ENCODE measurements around the gene LMO2.
"Not testable (repeated sequence)": the region's sequence is repeated elsewhere in the genome, so short reads cannot be mapped to it uniquely, and the experiment has no call there.

Gene LMO2

GRCh38 chr11:33891714-33892327 lies at the start of gene LMO2:
Gene LMO2, minus strand, starts transcription at chr11:33892076. Its CDS starts 22,360 bp downstream, at chr11:33869716.
- peaks cover 15% of the 10 kb centered on the region for H3K4me1 ChIP-seq (ENCODE audit: insufficient read depth, low read length)
- H3K36me3 ChIP-seq (ENCODE audit: insufficient read depth, low read length), result no peaks in the 10 kb centered on the region
- H3K9me3 ChIP-seq (ENCODE audit: control insufficient read depth, insufficient read depth, low read length), result no peaks in the 10 kb centered on the region

GRCh38 chr11:33940538-33940815 lies 48.6 kb upstream of the LMO2 start:
- H3K9me3 ChIP-seq (ENCODE audit: control insufficient read depth, insufficient read depth, low read length), result no peaks in the 10 kb centered on the region
- peaks cover 13% of the 10 kb centered on the region; the same call in 1 of the 2 replicates for H3K4me1 ChIP-seq (ENCODE audit: insufficient read depth, low read length)
- no peak overlapping the region for H3K9ac ChIP-seq (ENCODE audit: low read depth, low read length)
- no peaks in the 10 kb centered on the region for H3K36me3 ChIP-seq (ENCODE audit: insufficient read depth, low read length)

More at GRCh38 chr11:33891714-33892327, at the start of gene LMO2:
- H3K9ac ChIP-seq (ENCODE audit: low read depth, low read length), result no peak within 1 kb of the TSS

GRCh38 chr11:33936725-33937604 lies 45.1 kb upstream of the LMO2 start:
- H3K9ac ChIP-seq (ENCODE audit: low read depth, low read length), result no peak overlapping the region
- H3K4me1 ChIP-seq (ENCODE audit: insufficient read depth, low read length), result peaks cover 6% of the 10 kb centered on the region; the same call in 1 of the 2 replicates
- H3K36me3 ChIP-seq (ENCODE audit: insufficient read depth, low read length), result no peaks in the 10 kb centered on the region
- no peaks in the 10 kb centered on the region for H3K9me3 ChIP-seq (ENCODE audit: control insufficient read depth, insufficient read depth, low read length)

GRCh38 chr11:33935461-33936456 lies 43.9 kb upstream of the LMO2 start:
- Histone ChIP-seq H3K9me3 (ENCODE audit: control insufficient read depth, insufficient read depth, low read length) (no peaks in the 10 kb centered on the region; the same call in 1 of the 2 replicates), H3K9ac (ENCODE audit: low read depth, low read length) (no peak overlapping the region), H3K4me1 (ENCODE audit: insufficient read depth, low read length) (no peaks in the 10 kb centered on the region), H3K36me3 (ENCODE audit: insufficient read depth, low read length) (no peaks in the 10 kb centered on the region)

GRCh38 chr11:33935005-33935404 lies 43.1 kb upstream of the LMO2 start:
- no peaks in the 10 kb centered on the region; the same call in 1 of the 2 replicates for H3K9me3 ChIP-seq (ENCODE audit: control insufficient read depth, insufficient read depth, low read length)
- H3K9ac ChIP-seq (ENCODE audit: low read depth, low read length), result no peak overlapping the region
- no peaks in the 10 kb centered on the region for H3K4me1 ChIP-seq (ENCODE audit: insufficient read depth, low read length)
- no peaks in the 10 kb centered on the region for H3K36me3 ChIP-seq (ENCODE audit: insufficient read depth, low read length)

DNA sequence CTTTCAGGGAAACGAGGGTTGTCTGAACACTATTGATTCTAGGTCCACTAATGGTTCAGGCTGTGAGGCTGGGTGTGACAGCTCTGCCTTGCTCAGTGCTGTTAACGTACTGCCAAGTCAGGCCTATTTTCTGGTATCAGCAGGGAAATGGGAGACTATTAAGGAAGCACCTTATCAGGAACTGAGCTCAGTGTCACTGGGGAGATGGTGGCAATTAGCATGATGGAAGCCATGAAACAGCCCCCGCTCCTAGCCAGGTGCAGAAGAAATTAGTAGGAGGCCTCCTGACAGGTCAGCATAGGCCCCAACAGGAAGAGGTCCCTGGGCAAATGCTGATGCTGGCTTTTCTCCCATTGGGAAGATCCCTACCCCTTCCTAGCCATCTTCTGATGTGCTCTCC lies 42.6 kb upstream of the LMO2 start:
- Histone ChIP-seq H3K4me1 (ENCODE audit: insufficient read depth, low read length) (no peaks in the 10 kb centered on the region), H3K36me3 (ENCODE audit: insufficient read depth, low read length) (no peaks in the 10 kb centered on the region), H3K9me3 (ENCODE audit: control insufficient read depth, insufficient read depth, low read length) (no peaks in the 10 kb centered on the region; the same call in 1 of the 2 replicates), H3K9ac (ENCODE audit: low read depth, low read length) (no peak overlapping the region)

- no peaks in the 10 kb centered on the region for H3K36me3 ChIP-seq (ENCODE audit: insufficient read depth, low read length)
- no peaks in the 10 kb centered on the region for H3K4me1 ChIP-seq (ENCODE audit: insufficient read depth, low read length)
- H3K9ac ChIP-seq (ENCODE audit: low read depth, low read length), result no peak overlapping the region
- H3K9me3 ChIP-seq (ENCODE audit: control insufficient read depth, insufficient read depth, low read length), result no peaks in the 10 kb centered on the region; the same call in 1 of the 2 replicates
Observed at GRCh38 chr11:33933602-33934001, 41.7 kb upstream of the LMO2 start.

GRCh38 chr11:33932721-33933120 lies 40.8 kb upstream of the LMO2 start:
- H3K4me1 ChIP-seq (ENCODE audit: insufficient read depth, low read length), result no peaks in the 10 kb centered on the region
- H3K36me3 ChIP-seq (ENCODE audit: insufficient read depth, low read length), result no peaks in the 10 kb centered on the region
- no peaks in the 10 kb centered on the region; the same call in 1 of the 2 replicates for H3K9me3 ChIP-seq (ENCODE audit: control insufficient read depth, insufficient read depth, low read length)
- H3K9ac ChIP-seq (ENCODE audit: low read depth, low read length), result no peak overlapping the region

- H3K9ac ChIP-seq (ENCODE audit: low read depth, low read length), result not testable (repeated sequence)
Observed at GRCh38 chr11:33931739-33932366, 40.0 kb upstream of the LMO2 start.

GRCh38 chr11:33931067-33931466 lies 39.2 kb upstream of the LMO2 start:
- H3K9me3 ChIP-seq (ENCODE audit: control insufficient read depth, insufficient read depth, low read length), result no peaks in the 10 kb centered on the region; the same call in 1 of the 2 replicates
- no peaks in the 10 kb centered on the region for H3K4me1 ChIP-seq (ENCODE audit: insufficient read depth, low read length)
- H3K36me3 ChIP-seq (ENCODE audit: insufficient read depth, low read length), result no peaks in the 10 kb centered on the region
- no peak overlapping the region for H3K9ac ChIP-seq (ENCODE audit: low read depth, low read length)

More at GRCh38 chr11:33931739-33932366, 40.0 kb upstream of the LMO2 start:
- H3K4me1 ChIP-seq (ENCODE audit: insufficient read depth, low read length); H3K36me3 ChIP-seq (ENCODE audit: insufficient read depth, low read length); H3K9me3 ChIP-seq (ENCODE audit: control insufficient read depth, insufficient read depth, low read length): not testable (repeated sequence)

GRCh38 chr11:33930317-33931021 lies 38.6 kb upstream of the LMO2 start:
- no peaks in the 10 kb centered on the region for H3K36me3 ChIP-seq (ENCODE audit: insufficient read depth, low read length)
- H3K9me3 ChIP-seq (ENCODE audit: control insufficient read depth, insufficient read depth, low read length), result no peaks in the 10 kb centered on the region; the same call in 1 of the 2 replicates
- no peaks in the 10 kb centered on the region for H3K4me1 ChIP-seq (ENCODE audit: insufficient read depth, low read length)
- no peak overlapping the region for H3K9ac ChIP-seq (ENCODE audit: low read depth, low read length)

- Histone ChIP-seq H3K4me1 (ENCODE audit: insufficient read depth, low read length) (no peaks in the 10 kb centered on the region), H3K9ac (ENCODE audit: low read depth, low read length) (no peak overlapping the region)
Observed at GRCh38 chr11:33928564-33928963, 36.7 kb upstream of the LMO2 start.

More at GRCh38 chr11:33928564-33928963, 36.7 kb upstream of the LMO2 start:
- Histone ChIP-seq H3K9me3 (ENCODE audit: control insufficient read depth, insufficient read depth, low read length) (no peaks in the 10 kb centered on the region; the same call in 1 of the 2 replicates), H3K36me3 (ENCODE audit: insufficient read depth, low read length) (no peaks in the 10 kb centered on the region)

All from ES-I3 (cell line).